Embryonic facial prominence (tissue), 1 donor: ENCODE results near the gene IL4.

Experiments used
- DNase-seq: peaks from one replicate; pipeline ENCODE4 v3.0.0-alpha.2; 2016; ENCODE audit errors: extremely low spot score

Gene IL4

DNA sequence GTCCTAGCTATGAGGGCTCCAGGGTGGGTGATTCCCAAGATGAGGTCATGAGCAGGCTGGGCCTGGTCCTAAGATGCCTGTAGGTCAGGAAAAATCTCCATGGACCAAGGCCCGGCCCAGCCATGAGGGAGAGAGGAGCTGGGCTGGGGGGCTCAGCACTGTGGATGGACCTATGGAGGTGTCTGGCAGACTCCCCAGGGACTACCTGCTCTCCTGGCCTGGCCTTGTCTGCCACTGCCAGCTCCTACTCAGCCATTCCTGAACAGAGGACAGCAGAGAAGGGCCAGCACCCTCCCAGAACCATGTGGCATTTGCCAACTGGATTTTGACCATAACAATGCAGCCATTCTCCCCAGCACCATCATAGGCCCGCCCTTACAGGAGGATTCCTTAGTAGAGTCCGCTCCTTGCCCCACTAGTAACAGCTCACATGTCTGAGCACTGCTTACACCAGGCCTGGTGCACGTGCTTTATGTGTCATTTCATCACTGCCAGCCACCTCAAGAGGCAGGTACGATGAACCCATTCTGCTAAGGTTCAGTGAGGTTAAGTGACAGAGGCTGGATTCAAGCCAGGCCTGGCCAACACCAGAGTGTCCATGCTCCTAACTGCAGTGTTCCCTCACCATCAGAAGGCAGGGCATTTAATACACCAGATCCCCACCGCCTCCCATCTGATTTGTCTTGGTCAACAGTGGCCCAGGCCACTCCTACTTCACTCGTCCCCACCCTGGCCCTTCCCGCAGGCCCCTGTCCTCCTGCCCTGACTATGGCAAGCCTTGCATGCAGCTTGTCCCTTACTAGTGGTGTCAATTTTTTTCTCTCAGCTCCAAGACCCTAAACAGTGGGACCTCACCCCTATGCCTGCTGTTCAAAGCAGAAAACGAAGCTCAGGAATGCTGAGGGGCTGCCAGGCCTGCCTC lies 15.1 kb upstream of the IL4 start:
- DNase-seq = no peak

DNA sequence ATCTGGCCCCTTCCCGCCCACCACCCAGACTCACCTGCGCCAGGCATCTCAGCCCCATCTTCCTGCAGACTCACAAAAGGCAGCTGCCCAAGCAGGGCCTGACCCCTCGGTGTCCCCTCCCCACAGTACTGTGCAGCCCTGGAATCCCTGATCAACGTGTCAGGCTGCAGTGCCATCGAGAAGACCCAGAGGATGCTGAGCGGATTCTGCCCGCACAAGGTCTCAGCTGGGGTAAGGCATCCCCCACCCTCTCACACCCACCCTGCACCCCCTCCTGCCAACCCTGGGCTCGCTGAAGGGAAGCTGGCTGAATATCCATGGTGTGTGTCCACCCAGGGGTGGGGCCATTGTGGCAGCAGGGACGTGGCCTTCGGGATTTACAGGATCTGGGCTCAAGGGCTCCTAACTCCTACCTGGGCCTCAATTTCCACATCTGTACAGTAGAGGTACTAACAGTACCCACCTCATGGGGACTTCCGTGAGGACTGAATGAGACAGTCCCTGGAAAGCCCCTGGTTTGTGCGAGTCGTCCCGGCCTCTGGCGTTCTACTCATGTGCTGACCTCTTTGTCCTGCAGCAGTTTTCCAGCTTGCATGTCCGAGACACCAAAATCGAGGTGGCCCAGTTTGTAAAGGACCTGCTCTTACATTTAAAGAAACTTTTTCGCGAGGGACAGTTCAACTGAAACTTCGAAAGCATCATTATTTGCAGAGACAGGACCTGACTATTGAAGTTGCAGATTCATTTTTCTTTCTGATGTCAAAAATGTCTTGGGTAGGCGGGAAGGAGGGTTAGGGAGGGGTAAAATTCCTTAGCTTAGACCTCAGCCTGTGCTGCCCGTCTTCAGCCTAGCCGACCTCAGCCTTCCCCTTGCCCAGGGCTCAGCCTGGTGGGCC lies 13.9 kb upstream of the IL4 start:
- DNase-seq = no peak

DNA sequence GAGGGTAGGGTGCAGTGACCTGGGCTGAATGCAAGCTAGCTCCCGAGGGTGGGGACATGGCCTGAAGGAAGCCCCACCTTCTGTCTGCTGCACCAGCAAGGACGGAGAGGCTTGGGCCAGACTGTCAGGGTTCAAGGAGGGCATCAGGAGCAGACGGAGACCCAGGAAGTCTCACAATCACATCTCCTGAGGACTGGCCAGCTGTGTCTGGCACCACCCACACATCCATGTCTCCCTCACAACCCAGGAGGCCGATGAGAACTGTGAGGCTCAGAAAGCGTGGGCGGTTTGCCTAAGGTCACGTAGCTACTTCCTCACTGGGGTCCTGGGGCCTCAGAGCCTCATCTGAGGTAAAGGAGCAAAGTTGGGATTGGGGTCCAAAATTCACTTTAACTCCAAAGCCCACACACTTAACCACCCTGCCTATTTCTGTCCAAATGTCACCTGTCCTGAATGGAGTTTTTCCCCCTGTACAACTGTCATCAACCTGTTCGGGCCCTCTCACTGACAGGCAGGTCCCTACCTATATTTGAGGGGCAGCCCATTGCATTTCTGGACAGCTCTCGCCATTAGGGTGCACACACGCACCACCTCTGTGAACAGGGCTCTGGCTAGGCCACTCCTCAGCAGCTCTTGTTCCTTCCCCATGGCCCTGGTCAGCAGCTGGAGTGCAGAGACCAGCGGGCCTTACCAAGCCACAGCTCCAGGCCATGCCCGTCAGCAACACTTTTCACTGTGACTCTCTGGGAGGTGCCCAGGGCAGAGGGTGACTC lies 12.4 kb upstream of the IL4 start:
- DNase-seq = no peak

DNA sequence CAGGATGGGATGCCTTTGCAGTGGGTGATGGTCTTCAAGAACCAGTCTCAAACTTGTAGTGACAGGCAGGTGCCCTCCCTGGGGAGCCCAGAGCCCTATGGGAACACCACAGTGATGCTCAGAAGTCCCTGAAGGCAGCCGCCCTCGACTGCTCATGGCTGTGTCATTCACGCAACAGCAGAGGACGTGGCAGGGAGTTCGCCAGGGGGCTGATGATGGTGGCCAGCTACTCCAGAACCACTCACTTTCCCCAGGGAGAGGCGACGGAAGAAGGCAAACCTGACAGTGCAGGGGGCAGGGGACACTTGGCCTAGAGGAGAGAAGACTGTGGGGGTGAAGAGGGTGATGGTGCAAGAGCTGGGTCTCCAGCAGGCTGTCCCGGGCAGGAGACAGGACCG lies 11.8 kb upstream of the IL4 start:
- DNase-seq = no peak

DNA sequence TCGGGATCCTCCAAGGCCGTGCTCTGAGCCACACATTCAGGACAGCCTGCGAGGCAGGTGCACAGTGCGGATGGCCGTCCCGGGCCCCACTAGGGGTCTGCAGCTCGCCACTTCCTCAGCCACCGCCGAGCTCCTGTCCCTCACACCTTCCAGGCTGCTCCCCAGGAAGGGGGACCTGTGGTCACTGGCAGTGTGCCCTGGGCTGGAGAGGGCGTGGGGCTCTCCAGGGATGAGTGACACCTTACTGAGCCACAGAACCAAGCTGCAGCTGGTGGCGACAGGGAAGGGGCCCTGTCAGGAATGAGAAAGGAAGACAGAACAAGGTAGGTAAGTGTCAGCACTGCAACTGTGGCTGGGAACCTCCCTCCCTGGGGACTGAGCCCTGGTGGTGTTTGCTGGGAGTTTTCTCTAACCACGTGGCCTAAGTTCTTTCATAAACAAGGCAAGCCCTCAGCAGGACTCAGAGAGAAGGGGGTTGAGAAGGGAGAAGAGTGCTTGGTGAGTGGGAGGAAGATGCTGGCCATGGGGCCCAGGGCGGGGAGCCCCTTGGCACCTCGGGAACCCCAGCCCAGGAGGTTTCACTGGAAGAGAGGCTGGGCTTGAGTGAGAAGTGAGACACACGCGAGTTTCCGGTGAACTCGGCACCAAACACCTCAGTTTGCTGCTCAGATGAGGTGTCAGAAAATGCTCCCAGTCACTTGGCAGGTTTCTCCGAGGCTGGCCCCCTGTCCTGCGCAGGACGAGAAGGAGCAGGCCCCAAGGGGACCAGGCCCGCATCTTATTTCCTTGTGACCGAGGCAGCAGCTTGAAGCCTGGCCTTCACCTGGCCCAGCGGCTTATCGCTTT lies 10.6 kb upstream of the IL4 start:
- no peak for DNase-seq

DNA sequence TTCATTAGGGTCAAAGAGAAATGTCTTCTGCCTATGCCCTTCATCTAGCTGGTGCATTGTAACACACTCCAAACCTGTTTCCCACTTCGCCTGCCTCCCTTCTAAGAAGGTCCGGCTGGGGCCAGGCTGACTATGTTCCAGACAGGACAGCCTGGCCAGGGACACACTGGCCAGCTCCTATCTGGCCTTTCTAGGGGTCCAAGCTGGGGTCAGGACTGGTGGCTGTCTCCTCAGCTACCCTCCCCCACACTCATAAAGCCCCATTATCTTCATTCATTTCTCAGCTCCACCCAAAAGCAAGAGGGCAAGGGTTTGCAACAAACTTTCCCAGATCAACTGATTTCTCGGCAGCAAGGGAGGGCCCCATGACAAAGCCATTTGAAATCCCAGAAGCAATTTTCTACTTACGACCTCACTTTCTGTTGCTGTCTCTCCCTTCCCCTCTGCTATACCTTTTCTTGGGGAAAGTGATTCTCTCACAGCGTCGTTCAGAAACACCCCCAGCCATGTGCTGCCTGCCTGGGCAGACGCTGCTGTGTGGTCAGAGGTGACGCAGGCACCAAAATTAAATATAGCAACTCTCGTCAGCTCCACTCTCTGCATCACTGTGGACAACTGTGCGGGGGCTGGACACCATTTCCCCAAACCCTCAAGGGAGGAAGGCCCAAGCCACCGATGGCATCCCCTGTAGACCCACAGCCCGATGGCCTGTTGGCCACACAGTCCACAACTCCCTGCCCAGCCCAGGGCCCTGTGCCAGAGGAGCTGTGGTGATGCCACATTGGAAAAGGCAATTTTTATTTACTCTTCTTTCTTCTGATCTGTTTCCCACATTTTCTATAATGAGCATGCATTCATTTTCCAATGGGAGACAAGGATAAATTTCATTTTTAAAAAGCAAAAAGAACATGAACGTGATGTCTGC lies 9.8 kb upstream of the IL4 start:
- no peak for DNase-seq

DNA sequence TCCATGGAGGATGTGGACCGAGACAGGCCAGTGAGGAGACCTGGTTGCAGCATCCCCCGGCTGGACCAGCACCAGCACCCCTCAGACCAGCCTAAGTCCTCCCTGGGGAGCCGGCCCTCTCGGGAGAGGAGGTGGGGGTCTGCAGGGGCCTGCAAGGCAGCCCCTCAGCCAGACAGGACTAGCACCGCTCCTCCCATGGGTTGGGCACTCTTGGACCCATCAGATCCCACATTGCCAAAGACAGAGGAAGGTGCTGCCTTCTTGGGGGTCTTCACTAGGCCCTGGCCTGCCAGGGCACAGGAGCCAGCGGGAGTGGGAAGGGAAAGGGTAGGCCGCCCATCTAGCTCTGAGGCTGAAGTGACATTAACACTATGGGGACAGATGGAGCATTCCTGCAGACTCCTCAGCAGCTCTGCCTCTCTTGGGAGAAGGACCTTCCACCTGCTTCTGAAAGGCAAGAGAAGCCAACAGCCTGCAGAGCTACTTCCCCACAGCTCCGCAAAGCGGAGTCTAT lies 9.0 kb upstream of the IL4 start:
- no peak for DNase-seq

DNA sequence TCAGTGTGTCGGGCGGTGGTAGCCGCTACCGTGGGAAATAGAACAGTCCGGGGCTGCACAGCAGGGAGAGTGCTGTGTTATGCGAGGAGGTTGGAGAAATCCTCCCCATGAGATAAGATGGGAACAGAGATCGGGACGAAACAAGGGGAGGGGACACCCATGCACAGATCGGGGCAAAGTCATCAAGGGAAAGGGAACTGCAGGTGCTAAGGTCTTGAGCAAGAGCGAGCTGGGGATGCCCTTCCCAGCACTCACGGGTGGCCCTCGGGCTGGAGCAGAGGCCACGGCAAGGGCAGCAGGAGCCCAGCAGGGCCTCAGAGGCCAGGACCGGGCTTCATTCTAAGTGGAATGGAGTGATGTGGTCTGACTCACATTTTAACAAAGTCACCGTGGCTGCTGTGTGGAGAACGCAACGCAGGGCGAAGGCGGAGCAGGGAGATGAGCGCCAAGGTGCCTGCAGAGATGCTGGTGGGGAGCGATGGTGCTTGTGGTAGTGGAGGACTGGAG lies 8.2 kb upstream of the IL4 start:
- no peak for DNase-seq

DNA sequence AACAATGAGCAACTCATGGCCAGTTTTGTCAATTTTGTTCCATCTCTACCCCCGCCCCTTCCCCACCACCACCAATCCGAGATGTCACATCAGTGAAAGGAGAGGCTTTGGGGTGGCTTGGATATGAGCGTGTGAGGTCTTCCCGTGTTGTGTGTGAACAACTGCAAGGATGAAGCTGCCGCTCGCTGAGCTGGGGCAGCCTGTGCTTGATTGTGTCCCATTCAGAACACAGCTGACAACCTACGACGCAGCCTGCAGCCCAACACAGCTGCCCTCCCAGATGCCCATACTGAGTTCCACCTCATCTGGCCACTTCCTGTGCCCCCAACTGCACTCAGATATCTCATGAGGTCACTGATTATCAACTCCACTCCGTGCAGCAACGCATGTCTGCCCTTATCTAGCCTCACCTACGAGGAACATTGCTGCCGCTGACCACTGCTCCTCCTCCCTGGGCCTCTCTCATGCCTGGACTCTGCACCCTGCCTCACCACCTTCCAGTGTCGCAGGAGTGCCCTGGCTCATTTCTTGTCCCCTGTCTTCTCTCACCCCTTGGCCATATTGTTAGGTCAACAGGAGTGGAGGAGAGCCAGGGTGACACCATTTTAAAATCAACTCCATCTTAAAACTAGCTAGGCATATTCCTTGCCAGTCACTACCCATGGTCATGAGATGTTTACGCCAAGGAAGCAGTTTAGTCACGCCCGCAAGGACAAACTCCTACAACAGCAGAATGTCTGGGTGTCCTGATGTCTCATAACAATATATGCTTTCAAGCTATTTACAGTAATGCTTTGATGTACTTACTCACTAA lies 7.3 kb upstream of the IL4 start:
- DNase-seq = no peak

DNA sequence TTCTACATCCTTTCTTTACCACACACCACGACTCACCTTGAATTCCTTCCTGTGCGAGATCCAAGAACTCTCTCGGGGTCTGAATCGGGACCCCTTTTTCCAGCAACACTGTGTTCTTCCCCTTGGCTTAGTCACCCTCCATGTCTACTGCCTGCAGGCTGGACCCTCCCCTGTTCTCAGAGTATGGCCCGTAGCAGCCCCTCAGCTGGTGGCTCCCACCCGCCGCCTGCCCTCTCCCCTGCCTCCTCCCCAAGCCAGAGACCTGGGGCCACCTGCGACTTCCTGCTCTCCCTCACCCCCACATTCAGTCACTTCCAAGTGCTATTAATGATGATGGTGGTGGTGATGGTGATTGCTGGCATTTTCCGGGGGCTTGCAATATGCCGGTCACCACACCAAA lies 6.5 kb upstream of the IL4 start:
- no peak for DNase-seq

DNA sequence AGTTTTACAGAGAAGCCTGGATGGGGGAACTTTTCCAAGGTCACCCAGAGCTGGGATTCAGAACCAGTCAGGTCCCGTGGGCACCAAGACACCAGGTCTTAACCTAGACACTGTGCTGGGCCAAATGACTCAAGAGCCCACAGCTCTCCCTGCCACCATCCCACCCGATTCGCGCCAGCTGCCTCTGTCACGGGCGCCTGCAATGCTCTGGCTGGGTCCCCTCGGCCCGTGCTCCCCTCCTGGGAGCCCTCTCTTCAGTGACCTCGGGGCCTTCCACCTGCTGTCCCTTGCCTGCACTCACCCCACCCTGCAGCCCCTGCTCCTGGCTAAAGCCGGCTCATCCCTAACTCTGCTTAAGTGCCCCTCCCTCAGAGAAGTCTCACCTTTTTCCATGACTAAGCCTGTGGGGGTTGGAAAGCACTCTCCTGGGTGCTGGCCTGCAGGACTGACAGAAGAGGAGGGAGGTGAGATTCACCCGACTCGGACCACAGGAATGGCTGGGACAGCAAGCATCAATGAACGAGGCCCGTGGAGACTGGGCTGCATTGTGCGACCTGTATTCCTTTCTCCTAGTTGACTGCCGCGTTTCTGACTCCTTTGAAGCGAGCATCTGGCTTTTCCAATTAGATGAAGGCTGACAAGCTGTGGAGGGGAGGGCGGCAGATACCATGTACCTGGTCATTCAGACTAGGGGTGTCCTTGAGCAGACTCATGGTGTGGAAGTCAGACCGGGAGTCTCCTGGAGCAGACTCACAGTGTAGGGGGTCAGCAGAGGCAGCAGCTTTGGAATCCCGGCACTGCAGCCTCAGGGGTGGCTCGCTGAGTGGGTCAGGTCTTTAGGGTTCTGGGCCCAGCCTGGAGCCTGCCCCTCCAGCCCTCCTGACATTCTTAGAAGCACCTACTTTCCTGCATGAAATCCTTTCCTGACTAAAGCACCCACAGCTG lies 5.8 kb upstream of the IL4 start:
- DNase-seq = no peak

DNA sequence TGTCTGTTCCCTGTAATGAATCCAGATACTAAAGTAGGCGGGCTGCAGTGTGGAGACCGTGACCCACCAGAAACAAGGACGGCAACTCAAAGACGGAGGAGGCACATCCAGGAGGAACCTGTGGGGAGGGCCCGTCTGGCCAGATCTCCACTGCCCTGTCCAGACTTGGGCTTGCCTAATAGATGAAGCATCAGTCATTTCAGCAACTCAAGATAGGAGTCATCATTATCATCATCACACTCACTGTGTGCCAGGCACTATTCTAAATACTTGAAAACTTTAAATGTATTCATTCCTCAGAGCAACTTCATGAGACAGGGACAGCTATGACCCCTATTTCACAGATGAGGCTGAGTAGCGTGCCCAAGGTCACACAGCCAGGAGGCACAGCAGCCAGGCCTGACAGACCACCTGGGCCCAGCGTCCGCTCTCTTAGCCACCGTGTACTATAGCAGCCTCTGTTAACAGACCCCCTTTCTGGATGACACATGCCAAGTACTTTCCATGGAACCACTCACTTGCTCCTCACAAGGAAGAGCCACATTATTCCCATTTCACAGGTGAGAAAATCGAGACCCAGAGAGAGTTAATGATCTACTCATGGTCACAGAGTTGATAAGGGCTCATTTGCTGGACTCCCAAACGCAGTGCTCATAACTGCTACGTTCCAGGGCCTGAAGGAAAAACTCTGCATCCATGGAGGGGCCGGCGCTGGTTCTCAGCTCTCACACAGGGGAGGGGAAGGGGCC lies 4.9 kb upstream of the IL4 start:
- DNase-seq = no peak

DNA sequence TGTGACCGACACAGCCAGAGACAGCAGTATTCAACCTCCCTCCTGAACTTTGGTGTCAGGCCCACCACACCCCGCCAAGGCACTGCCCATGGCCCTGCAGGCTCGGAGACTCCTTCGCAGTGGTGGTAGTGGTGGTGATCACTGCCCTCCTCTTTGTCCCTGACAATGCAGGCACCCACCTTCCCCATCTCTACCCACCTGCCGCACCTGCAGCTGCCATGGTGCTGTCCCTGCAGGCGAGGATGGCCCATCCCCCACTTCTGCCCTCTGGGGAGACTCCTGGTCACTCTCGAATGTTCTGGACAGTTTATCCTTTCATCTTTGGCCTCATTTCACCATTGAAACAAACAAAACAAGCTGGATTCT lies 4.4 kb upstream of the IL4 start:
- no peak for DNase-seq

DNA sequence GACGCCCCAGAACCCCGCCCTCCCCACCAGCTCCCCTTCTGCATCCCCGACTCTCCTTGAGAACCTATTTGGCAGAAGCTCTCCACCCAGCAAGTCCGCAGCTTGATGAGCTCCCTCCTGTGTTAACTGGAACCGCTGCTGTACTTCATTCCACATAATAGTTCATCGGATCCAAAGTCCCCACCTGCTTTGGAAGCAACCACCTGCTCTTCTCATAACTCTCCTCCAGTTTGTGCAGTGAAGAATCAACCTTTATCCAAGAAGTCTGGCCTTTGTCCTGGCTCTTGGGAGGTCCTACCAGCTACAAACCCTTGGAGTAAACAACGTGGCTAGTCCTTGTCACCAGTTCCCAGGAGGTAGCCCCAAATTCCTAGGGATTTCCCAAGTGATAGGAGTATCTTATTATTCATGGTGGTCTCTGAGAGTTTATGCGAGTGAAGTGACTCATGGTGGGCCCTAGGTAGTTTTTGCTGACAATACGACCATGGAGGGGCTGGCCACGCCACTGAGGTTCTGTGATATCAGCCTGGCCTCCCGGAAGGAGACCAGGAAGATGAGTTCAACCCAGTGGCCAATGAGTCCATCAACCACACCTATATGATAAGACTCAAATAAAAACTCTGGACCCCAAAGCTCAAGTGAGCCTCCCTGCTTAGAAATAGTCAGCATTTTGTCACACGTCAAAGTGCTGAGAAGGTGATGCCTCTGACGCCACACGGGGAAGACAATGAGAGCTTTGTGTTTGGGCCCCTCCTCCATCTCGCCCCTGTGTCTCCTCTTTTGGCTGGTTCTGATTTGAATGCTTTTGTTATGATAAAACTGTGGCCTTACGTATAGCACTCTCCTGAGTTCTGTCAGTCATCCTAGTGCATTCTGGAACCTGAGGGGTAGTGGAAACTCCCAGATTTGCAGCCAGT lies 3.6 kb upstream of the IL4 start:
- no peak for DNase-seq

DNA sequence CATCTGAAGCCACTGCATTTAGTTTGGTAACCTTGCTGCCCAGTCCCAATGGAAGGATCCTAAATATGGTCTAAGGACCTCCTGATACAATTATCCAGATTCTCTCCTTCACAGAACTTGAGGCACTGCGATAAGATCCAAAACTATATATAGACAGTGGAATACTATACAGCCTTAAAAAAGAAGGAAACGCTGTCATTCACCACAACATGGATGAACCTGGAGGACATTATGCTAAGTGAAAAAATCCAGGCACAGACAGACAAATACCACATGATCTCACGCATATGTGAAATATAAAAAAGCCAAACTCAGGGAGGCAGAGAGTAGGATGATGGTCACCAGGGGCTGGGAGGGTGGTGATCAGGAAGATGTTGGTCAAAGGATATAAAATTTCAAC lies 2.8 kb upstream of the IL4 start:
- no peak for DNase-seq

DNA sequence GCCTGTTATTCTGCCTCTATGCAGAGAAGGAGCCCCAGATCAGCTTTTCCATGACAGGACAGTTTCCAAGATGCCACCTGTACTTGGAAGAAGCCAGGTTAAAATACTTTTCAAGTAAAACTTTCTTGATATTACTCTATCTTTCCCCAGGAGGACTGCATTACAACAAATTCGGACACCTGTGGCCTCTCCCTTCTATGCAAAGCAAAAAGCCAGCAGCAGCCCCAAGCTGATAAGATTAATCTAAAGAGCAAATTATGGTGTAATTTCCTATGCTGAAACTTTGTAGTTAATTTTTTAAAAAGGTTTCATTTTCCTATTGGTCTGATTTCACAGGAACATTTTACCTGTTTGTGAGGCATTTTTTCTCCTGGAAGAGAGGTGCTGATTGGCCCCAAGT lies 301 bp upstream of the IL4 start:
- DNase-seq = no peak
